BLaER1 treated with 17β-estradiol and CSF1 and Interleukin-3, amounts not matched to agents 10 nM and 100 nM (cell line): ENCODE measurements around the gene GIMAP6.
A peak's percentile ranks its signal among the peaks of the same experiment; 100 is the strongest.
"Not testable (repeated sequence)": the region's sequence is repeated elsewhere in the genome, so short reads cannot be mapped to it uniquely, and the experiment has no call there.

Source experiments
- H3K27ac ChIP-seq, 11 experiments: shearing (Covaris generic); formaldehyde crosslinking; 2 replicates each; pipeline ENCODE4 v1.8.1; 2022
- H3K27me3 ChIP-seq, 11 experiments: shearing (Covaris generic); formaldehyde crosslinking; 2 replicates each; pipeline ENCODE4 v1.8.1; 2022
- H3K36me3 ChIP-seq, 11 experiments: shearing (Covaris generic); formaldehyde crosslinking; 2 replicates each; pipeline ENCODE4 v1.8.1; 2022
- H3K4me1 ChIP-seq, 10 experiments: shearing (Covaris generic); formaldehyde crosslinking; 2 replicates each; pipeline ENCODE4 v1.8.1; 2022
- H3K4me2 ChIP-seq, 11 experiments: shearing (Covaris generic); formaldehyde crosslinking; 2 replicates each; pipeline ENCODE4 v1.8.1; 2022
- H3K4me3 ChIP-seq, 10 experiments: shearing (Covaris generic); formaldehyde crosslinking; 2 replicates each; pipeline ENCODE4 v1.8.1; 2022
- H3K9ac ChIP-seq, 11 experiments: shearing (Covaris generic); formaldehyde crosslinking; 2 replicates each; pipeline ENCODE4 v1.8.1; 2022
- H3K9me3 ChIP-seq, 11 experiments: shearing (Covaris generic); formaldehyde crosslinking; replicated peaks in 1 of 11; 2 replicates each; pipeline ENCODE4 v1.8.1; 2022
- H4K20me1 ChIP-seq, 11 experiments: shearing (Covaris generic); formaldehyde crosslinking; 2 replicates each; pipeline ENCODE4 v1.8.1; 2022
- Cebpa-rat ChIP-seq, 11 experiments: shearing (Covaris generic); IDR thresholded peaks; 2 replicates each; pipeline ENCODE4 v1.8.1; 2022

The GIMAP6 gene

DNA sequence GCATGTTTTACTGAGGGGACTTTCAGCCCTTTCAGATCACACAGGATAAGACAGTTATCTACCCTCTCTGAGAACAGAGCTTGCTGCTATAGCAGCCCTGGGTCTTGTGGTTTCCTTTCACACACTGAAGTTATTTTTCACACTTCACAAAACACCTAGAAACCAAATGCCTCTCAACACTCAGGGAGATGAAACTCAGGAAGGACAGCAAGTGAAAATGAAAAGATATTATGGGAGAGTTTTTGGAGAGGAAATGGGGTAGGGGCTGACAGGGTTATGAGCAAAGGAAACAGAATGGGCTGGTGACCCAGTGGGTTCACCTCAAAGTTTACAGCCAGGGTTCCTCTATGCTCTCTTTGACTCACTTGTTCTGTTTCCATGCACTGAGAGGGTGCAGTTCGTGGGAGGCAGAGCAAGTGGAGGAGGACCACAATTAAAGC, 36.3 kb upstream of the GIMAP6 start:
- Histone ChIP-seq H4K20me1 (no peaks in the 10 kb centered on the region), H3K36me3 (no peaks in the 10 kb centered on the region), H3K27ac (no peak overlapping the region), H3K4me3 (no peak overlapping the region), H3K27me3 (no peaks in the 10 kb centered on the region), H3K4me1 (peaks cover 33 to 50% (median 39%) of the 10 kb centered on the region in 10 experiments), H3K4me2 (peak overlapping the region; percentile 17 to 74 (median 58); a peak in 20 of 22 replicates), H3K9me3 (peaks cover 0 to 15% (median 11%) of the 10 kb centered on the region in 11 experiments; a peak in 11 of 22 replicates), H3K9ac (peak overlapping the region in 2 of 11 experiments; percentile 20 to 31; a peak in 2 of 22 replicates)
- TF ChIP-seq Cebpa-rat (IDR thresholded peaks at IDR 0.05): no peak

- Histone ChIP-seq H3K9ac (no peak overlapping the region), H3K9me3 (peaks cover 0 to 13% (median 10%) of the 10 kb centered on the region in 11 experiments; a peak in 11 of 22 replicates), H3K4me1 (peaks cover 33 to 50% (median 39%) of the 10 kb centered on the region in 10 experiments), H3K36me3 (no peaks in the 10 kb centered on the region), H3K4me2 (peak overlapping the region in 8 of 11 experiments; percentile 2 to 75 (median 61); a peak in 5 of 22 replicates), H3K4me3 (no peak overlapping the region), H4K20me1 (no peaks in the 10 kb centered on the region), H3K27me3 (no peaks in the 10 kb centered on the region), H3K27ac (peak overlapping the region in 2 of 11 experiments; percentile 10 to 51; a peak in 2 of 22 replicates)
- TF ChIP-seq Cebpa-rat (IDR thresholded peaks at IDR 0.05): no peak
These were observed 34.2 kb upstream of the GIMAP6 start for GRCh38 chr7:150666412-150666811.

GRCh38 chr7:150665896-150666295, 33.7 kb upstream of the GIMAP6 start:
- no peak for TF ChIP-seq Cebpa-rat (IDR thresholded peaks at IDR 0.05)
- no peak overlapping the region for H3K4me3 ChIP-seq
- H3K4me1 ChIP-seq: peaks cover 33 to 52% (median 39%) of the 10 kb centered on the region in 10 experiments
- no peak overlapping the region for H3K9ac ChIP-seq
- no peaks in the 10 kb centered on the region for H3K36me3 ChIP-seq
- H3K4me2 ChIP-seq: peak overlapping the region in 3 of 11 experiments; percentile 44 to 75 (median 61); a peak in 6 of 22 replicates
- H3K9me3 ChIP-seq: peaks cover 0 to 13% (median 10%) of the 10 kb centered on the region in 11 experiments; a peak in 11 of 22 replicates
- peak overlapping the region in 3 of 11 experiments; percentile 10 to 51 (median 50); a peak in 4 of 22 replicates for H3K27ac ChIP-seq
- H3K27me3 ChIP-seq: no peaks in the 10 kb centered on the region
- no peaks in the 10 kb centered on the region for H4K20me1 ChIP-seq

DNA sequence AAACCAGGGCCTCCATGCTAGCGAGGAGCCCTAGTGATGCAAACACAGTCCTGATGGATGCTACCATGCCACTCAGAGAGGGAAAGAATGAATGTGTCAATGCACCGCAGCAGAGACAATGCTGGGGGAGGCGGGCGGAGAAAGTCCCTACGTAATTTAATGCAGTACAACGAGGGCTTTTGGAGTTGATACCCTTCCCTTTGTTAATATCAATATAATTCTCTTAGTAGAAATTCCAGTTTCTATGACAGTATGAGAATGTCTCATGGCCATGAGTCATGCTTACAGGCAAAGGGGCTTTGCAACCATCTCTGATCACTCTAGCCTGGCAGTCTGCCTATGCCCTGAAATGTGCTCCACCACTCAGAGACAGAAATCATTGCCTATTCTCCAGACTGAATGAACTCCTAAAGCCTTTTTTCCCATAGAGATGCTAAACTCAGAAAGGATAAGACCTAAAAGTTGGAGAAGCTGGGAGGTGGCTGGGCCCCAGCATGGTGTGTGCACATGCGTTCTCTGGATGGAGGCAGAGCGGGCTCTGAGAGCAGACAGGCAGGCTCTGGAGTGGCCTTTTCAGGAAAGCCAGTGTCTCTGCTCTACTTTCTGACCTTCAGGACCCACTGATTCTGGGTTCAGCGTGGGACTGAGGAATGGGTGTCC, 33.0 kb upstream of the GIMAP6 start:
- Histone ChIP-seq H3K9me3 (peaks cover 0 to 13% (median 10%) of the 10 kb centered on the region in 11 experiments; a peak in 11 of 22 replicates), H3K4me1 (peaks cover 33 to 54% (median 39%) of the 10 kb centered on the region in 10 experiments), H3K9ac (no peak overlapping the region), H3K4me2 (peak overlapping the region in 3 of 11 experiments; percentile 44 to 75 (median 61); a peak in 6 of 22 replicates), H3K36me3 (no peaks in the 10 kb centered on the region), H3K4me3 (no peak overlapping the region), H3K27me3 (no peaks in the 10 kb centered on the region), H4K20me1 (no peaks in the 10 kb centered on the region), H3K27ac (peak overlapping the region in 3 of 11 experiments; percentile 10 to 51 (median 50); a peak in 4 of 22 replicates)
- TF ChIP-seq Cebpa-rat (IDR thresholded peaks at IDR 0.05): no peak

DNA sequence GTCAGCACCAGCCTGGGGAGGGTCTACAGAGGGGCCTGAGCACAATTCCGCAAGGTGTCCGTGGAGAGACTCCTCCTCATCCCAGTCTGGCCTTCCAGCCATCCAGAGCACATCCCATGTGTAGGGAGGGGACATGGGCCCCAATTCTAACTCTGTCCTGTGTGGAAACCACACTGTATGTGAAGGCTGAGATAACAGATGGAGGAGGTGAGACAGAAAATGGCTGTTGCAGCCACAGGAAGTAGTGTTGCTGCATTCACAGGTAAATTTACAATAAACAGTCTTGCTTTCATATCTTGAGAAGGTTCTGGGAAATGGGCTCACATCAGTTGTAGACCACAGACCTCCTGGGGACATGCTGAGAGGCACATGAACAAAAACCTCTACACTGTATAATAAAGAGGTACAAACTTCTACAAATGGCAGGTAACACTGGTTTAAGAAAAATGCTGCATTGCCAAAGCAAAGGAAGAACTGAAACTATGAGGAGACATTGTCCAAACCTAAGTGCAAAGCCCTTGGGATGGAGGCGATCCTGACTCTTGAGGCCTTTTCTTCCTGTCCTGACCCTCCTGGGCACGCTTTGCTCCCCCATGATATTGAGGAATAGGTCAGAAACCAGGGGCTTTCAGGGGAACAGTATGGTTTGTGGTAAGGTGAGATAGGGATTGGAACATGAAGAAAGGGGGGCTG, 31.8 kb upstream of the GIMAP6 start:
- no peak overlapping the region for H3K4me3 ChIP-seq
- H3K4me2 ChIP-seq: peak overlapping the region in 10 of 11 experiments; percentile 8 to 38 (median 28); a peak in 12 of 22 replicates
- no peaks in the 10 kb centered on the region for H3K36me3 ChIP-seq
- H4K20me1 ChIP-seq: no peaks in the 10 kb centered on the region
- no peak for TF ChIP-seq Cebpa-rat (IDR thresholded peaks at IDR 0.05)
- H3K9ac ChIP-seq: no peak overlapping the region
- H3K9me3 ChIP-seq: peaks cover under 1 to 8% (median 4%) of the 10 kb centered on the region in 11 experiments; a peak in 16 of 22 replicates
- H3K4me1 ChIP-seq: peaks cover 32 to 54% (median 35%) of the 10 kb centered on the region in 10 experiments
- no peak overlapping the region for H3K27ac ChIP-seq
- H3K27me3 ChIP-seq: no peaks in the 10 kb centered on the region

GRCh38 chr7:150662821-150663220, 30.6 kb upstream of the GIMAP6 start:
- not testable (repeated sequence) for H3K4me2 ChIP-seq, H3K4me3 ChIP-seq, H3K27me3 ChIP-seq, H4K20me1 ChIP-seq, H3K9ac ChIP-seq, H3K36me3 ChIP-seq, H3K27ac ChIP-seq
- Histone ChIP-seq H3K9me3 (peaks cover 2 to 14% (median 12%) of the 10 kb centered on the region in 11 experiments; a peak in 20 of 22 replicates), H3K4me1 (peaks cover 20 to 45% (median 24%) of the 10 kb centered on the region in 10 experiments)

DNA sequence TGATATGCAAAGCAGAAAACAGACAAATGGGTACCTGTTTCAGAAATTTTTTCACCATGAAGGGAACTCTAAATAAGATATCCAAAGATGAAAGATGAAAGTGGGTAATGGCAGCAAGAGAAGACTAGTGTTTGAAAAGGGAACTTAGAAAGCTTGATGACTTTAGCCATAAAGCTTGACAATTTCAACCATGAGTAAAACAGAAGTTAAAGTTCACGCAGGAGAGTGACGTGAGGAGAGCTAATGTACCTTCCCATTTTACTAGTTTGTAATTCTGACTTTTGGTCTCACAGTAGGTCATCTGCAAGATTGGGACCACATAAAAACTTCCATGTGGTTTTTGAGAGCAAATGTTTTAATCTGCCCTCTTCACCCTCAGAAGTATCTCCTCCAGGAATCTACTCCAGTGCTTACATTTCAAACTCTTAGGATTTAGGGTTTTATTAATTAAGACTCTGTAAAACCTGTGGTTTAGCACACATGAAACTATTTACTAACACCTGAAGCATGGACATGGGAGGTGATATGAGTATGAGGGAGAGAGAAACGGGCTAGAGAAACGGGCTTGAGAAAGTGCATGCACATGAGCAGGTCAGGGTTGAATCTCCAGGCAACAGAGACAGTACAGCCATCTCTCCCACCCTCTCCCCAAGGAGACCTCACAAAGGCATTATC, 28.9 kb upstream of the GIMAP6 start:
- Histone ChIP-seq H3K9ac (no peak overlapping the region), H3K4me2 (no peak overlapping the region), H4K20me1 (no peaks in the 10 kb centered on the region), H3K4me1 (peaks cover 8 to 30% (median 13%) of the 10 kb centered on the region in 10 experiments; a peak in 18 of 20 replicates), H3K9me3 (peaks cover 15 to 30% (median 27%) of the 10 kb centered on the region in 11 experiments), H3K36me3 (no peaks in the 10 kb centered on the region), H3K27me3 (no peaks in the 10 kb centered on the region), H3K4me3 (no peak overlapping the region), H3K27ac (no peak overlapping the region)
- no peak for TF ChIP-seq Cebpa-rat (IDR thresholded peaks at IDR 0.05)

DNA sequence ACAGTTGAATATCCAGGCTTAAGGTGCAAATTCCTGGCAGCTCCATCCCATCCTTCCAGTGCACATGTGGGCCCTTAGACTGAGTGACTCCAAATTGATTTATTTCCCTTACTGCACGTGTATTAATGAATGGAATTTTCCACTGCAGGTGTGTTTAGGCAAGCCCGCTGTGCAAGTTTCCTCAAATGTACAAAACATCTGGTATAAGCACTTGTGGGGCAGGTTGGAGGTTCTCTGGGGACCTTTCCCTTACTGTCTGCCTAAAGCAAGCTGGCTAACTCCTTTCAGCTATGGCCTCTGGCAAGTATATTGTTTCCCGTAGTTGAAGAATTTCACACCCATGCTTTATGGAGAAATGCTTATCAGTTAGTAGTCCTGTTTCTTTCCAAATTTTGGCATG, 25.3 kb upstream of the GIMAP6 start:
- Histone ChIP-seq H3K4me3 (no peak overlapping the region), H3K9ac (no peak overlapping the region), H3K9me3 (peaks cover 15 to 37% (median 31%) of the 10 kb centered on the region in 11 experiments), H3K36me3 (no peaks in the 10 kb centered on the region), H3K27ac (no peak overlapping the region), H3K4me2 (no peak overlapping the region), H4K20me1 (no peaks in the 10 kb centered on the region), H3K27me3 (no peaks in the 10 kb centered on the region), H3K4me1 (peaks cover 0 to 4% (median 0%) of the 10 kb centered on the region in 10 experiments; a peak in 1 of 20 replicates)
- TF ChIP-seq Cebpa-rat (IDR thresholded peaks at IDR 0.05): no peak
